GM23248 (cell line): Measurements from ENCODE around the gene ATP2B2.

Experiments
- EZH2 ChIP-seq: fragments of 200-600 bp; sonication (generic); IDR thresholded peaks from 2 replicates; pipeline ENCODE4 v1.6.1; 2018; ENCODE audit warnings: antibody characterized with exemption, mild to moderate bottlenecking; ENCODE audit not compliant: insufficient read depth, poor library complexity, severe bottlenecking
- EZH2phosphoT487 ChIP-seq: fragments of 200-600 bp; sonication (generic); IDR thresholded peaks from 2 replicates; pipeline ENCODE4 v1.6.1; 2018; ENCODE audit warnings: antibody characterized with exemption, moderate library complexity, mild to moderate bottlenecking, low read depth; ENCODE audit not compliant: insufficient read depth

DNA sequence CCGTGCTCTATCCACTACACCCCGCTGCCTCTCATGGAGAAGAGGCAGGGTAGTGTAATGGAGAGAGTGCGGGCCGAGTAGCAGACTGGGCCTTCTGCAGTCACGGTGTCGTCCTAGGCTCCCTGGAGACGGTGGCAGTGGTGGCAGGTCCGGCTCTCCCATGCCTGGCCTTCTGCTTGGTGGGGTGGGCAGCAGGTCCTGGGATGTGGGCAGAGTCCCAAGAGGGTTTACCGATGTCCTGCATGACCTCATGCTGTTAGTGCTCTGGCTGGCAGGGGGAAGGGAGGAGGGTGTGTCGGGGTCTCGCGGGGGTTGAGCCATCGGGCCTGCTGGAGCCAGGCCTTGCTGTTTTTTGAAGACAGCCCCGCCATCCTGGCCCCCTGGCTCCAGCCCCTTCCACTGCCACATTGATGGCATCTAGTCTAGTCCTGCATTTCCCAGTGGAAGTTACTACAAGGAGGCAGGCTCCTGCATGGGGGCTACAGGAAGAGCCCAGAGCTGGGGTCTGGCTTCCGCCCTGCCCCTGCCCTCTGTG, 110.8 kb downstream of the ATP2B2 start:
- TF ChIP-seq EZH2phosphoT487 (no peak), EZH2 (no peak)
